ENCODE results near the gene SLC6A19.

- TF ChIP-seq POLR2A (IDR thresholded peaks at IDR 0.05; ENCODE audit: low read length) (no peak), GATA1 (IDR thresholded peaks at IDR 0.05; ENCODE audit: low read depth, low read length) (no peak)
These were observed 17.8 kb downstream of the SLC6A19 start for GRCh38 chr5:1219098-1219767.

All from erythroblast (primary cell).